IMR-90 (cell line): ENCODE results near the gene DNMT3L. TPM values are rescaled to one million over a fixed set of nuclear protein-coding genes. Genes with fewer than 3 reads are reported as not detected.
"Not testable (repeated sequence)": the region's sequence is repeated elsewhere in the genome, so short reads cannot be mapped to it uniquely, and the experiment has no call there.

Source experiments
- ATAC-seq: fragments of 200-7000 bp; cut with Tn5 transposase; 2 replicates; pipeline ENCODE4 v1.9.1; 2020; ENCODE audit warnings: low read depth, mild to moderate bottlenecking, moderate library complexity
- BruUV-seq: library from RNA; stranded (reverse); fragments of 400-500 nt; replicated peaks from 2 replicates; lab custom pipeline; 2021; lab: Mats Ljungman, UMichigan
- CTCF ChIA-PET: fragments of 300-600 bp; formaldehyde crosslinking; extraction: SDS; loops from one replicate; lab custom pipeline; 2021; ENCODE audit warnings: antibody characterized with exemption; lab: Yijun Ruan, JAX
- POLR2A ChIA-PET: fragments of 300-600 bp; sonication (Branson Sonifier 250); formaldehyde crosslinking; loops from one replicate; lab custom pipeline; 2022; ENCODE audit warnings: antibody characterized with exemption; ENCODE audit not compliant: unreplicated experiment; lab: Charles Lee
- DNase-seq: peaks from one replicate; pipeline ENCODE4 v3.0.0; 2013
- H2AFZ ChIP-seq: replicated peaks from 2 replicates; pipeline ENCODE3; 2013; ENCODE audit warnings: low read length, mild to moderate bottlenecking; ENCODE audit not compliant: poor library complexity
- H2AK5ac ChIP-seq: 2 replicates; pipeline ENCODE4 v1.6.1; 2013; ENCODE audit warnings: low read depth, low read length, inconsistent platforms
- H2AK9ac ChIP-seq: replicated peaks from 2 replicates; pipeline ENCODE3; 2013; ENCODE audit warnings: mild to moderate bottlenecking, low read depth, low read length, moderate library complexity; ENCODE audit not compliant: poor library complexity
- H2BK120ac ChIP-seq: 2 replicates; pipeline ENCODE4 v1.6.1; 2013; ENCODE audit warnings: low read depth, low read length, inconsistent platforms
- H2BK15ac ChIP-seq: 3 replicates; pipeline ENCODE4 v1.6.1; 2013; ENCODE audit warnings: low read depth, low read length, inconsistent platforms
- H2BK20ac ChIP-seq: 2 replicates; pipeline ENCODE4 v1.6.1; 2013; ENCODE audit warnings: low read depth, mild to moderate bottlenecking, inconsistent platforms, low read length, moderate library complexity
- H2BK5ac ChIP-seq: 2 replicates; pipeline ENCODE4 v1.6.1; 2013; ENCODE audit warnings: mild to moderate bottlenecking, low read depth, low read length, inconsistent platforms; ENCODE audit not compliant: poor library complexity, severe bottlenecking
- H3K14ac ChIP-seq: replicated peaks from 2 replicates; pipeline ENCODE4 v1.6.1; 2013; ENCODE audit warnings: low read depth, low read length, inconsistent platforms
- H3K18ac ChIP-seq: 2 replicates; pipeline ENCODE4 v1.6.1; 2013; ENCODE audit warnings: low read depth, low read length, control low read depth
- H3K23ac ChIP-seq: 2 replicates; pipeline ENCODE4 v1.6.1; 2013; ENCODE audit warnings: low read depth, low read length, inconsistent platforms
- H3K27ac ChIP-seq: 2 replicates; pipeline ENCODE4 v1.5.1; 2013; ENCODE audit warnings: mild to moderate bottlenecking, control low read depth, low read length; ENCODE audit not compliant: insufficient read depth
- H3K27me3 ChIP-seq: 2 replicates; pipeline ENCODE4 v1.6.1; 2013; ENCODE audit warnings: low read length; ENCODE audit not compliant: control insufficient read depth, insufficient read depth
- H3K36me3 ChIP-seq: 2 replicates; pipeline ENCODE4 v1.6.1; 2013; ENCODE audit warnings: low read length, mixed read lengths; ENCODE audit not compliant: control insufficient read depth, insufficient read depth
- H3K4ac ChIP-seq: 2 replicates; pipeline ENCODE4 v1.6.1; 2013; ENCODE audit warnings: low read depth, low read length, inconsistent platforms
- H3K4me1 ChIP-seq: 2 replicates; pipeline ENCODE4 v1.6.1; 2013; ENCODE audit warnings: low read length, mixed read lengths; ENCODE audit not compliant: control insufficient read depth, insufficient read depth
- H3K4me2 ChIP-seq: 2 replicates; pipeline ENCODE4 v1.6.1; 2013; ENCODE audit warnings: low read depth, mild to moderate bottlenecking, control low read depth, low read length, moderate library complexity
- H3K4me3 ChIP-seq: 2 replicates; pipeline ENCODE4 v1.5.1; 2013; ENCODE audit warnings: low read depth, mild to moderate bottlenecking, control low read depth, low read length, moderate library complexity; ENCODE audit not compliant: insufficient read depth
- H3K56ac ChIP-seq: 2 replicates; pipeline ENCODE4 v1.6.1; 2013; ENCODE audit warnings: low read length, inconsistent platforms; ENCODE audit not compliant: insufficient read depth; ENCODE audit errors: extremely low read depth
- H3K79me1 ChIP-seq, 2 experiments: 2 replicates each; pipeline ENCODE4 v1.6.1; 2013; ENCODE audit warnings: low read length in 2 of 2, inconsistent platforms in 1 of 2, low read depth in 1 of 2
- H3K9ac ChIP-seq: 2 replicates; pipeline ENCODE4 v1.6.1; 2013; ENCODE audit warnings: low read depth, low read length, control low read depth
- H3K9me1 ChIP-seq: 2 replicates; pipeline ENCODE4 v1.6.1; 2013; ENCODE audit warnings: low read length, inconsistent platforms; ENCODE audit not compliant: insufficient read depth
- H3K9me3 ChIP-seq: 2 replicates; pipeline ENCODE4 v1.6.1; 2013; ENCODE audit warnings: low read length; ENCODE audit not compliant: control insufficient read depth, insufficient read depth
- H4K20me1 ChIP-seq: 2 replicates; pipeline ENCODE4 v1.6.1; 2013; ENCODE audit warnings: low read length, inconsistent platforms; ENCODE audit not compliant: insufficient read depth
- H4K5ac ChIP-seq: 2 replicates; pipeline ENCODE4 v1.6.1; 2013; ENCODE audit warnings: mild to moderate bottlenecking, low read depth, low read length, control low read depth
- H4K8ac ChIP-seq, 2 experiments: 2 replicates each; pipeline ENCODE4 v1.6.1; 2013; ENCODE audit warnings: low read depth in 2 of 2, low read length in 2 of 2, control low read depth in 1 of 2, inconsistent platforms in 1 of 2
- H4K91ac ChIP-seq: 2 replicates; pipeline ENCODE4 v1.6.1; 2013; ENCODE audit warnings: low read depth, low read length, inconsistent platforms; ENCODE audit not compliant: insufficient read depth
- WGBS, 2 experiments: methylation state at CpG; one replicate each; pipeline versions ENCODE4 v1.1.5 to v1.1.7; 2013; ENCODE audit warnings: missing lambda C conversion rate in 2 of 2; ENCODE audit not compliant: insufficient read length in 1 of 2; ENCODE audit errors: extremely low coverage in 2 of 2; 5-methylcytosine and 5-hydroxymethylcytosine counted together
- dilution Hi-C: fragments of 300-500 bp; cut with HindIII; formaldehyde crosslinking; loops from one replicate; pipeline ENCODE4 v1.14.3; 2018; ENCODE audit warnings: low sequenced_read_pairs; ENCODE audit not compliant: unreplicated experiment
- in situ Hi-C: fragments of 300-500 bp; cut with MboI; formaldehyde crosslinking; loops from 3 replicates; pipeline ENCODE4 v1.14.3; 2019; ENCODE audit warnings: low sequenced_read_pairs, inconsistent platforms, mixed read lengths
- intact Hi-C: fragments of 100-400 bp; cut with micrococcal nuclease; formaldehyde crosslinking; loops from 2 replicates; pipeline ENCODE4 v1.10.0; 2022
- polyA plus RNA-seq, 3 experiments: library from polyadenylated mRNA; depleted of rRNA; stranded (reverse); fragments of >200 nt; gene quantifications; 2 replicates each; pipeline ENCODE4 v1.2.3, GENCODE V29; 2012; ENCODE audit warnings: low replicate concordance in 1 of 3
- total RNA-seq: library from RNA; depleted of rRNA; stranded (reverse); fragments of >200 nt; gene quantifications from 2 replicates; pipeline ENCODE4 v1.2.3, GENCODE V29; 2012

Gene DNMT3L
- total and polyA plus RNA-seq, 2 of the 4 experiments (the other 2 are of a cell fraction), result not detected

GRCh38 chr21:44283211-44283785, 21.6 kb upstream of the DNMT3L start:
- DNase-seq, H2AFZ ChIP-seq, H2BK120ac ChIP-seq, H2BK15ac ChIP-seq, H3K9me3 ChIP-seq, ATAC-seq, POLR2A ChIA-PET, H3K4me1 ChIP-seq, H3K9me1 ChIP-seq, H4K5ac ChIP-seq, H2AK5ac ChIP-seq, H2AK9ac ChIP-seq, intact Hi-C loops, H3K27ac ChIP-seq, H4K8ac ChIP-seq, H3K4me2 ChIP-seq, H3K4me3 ChIP-seq, H3K79me1 ChIP-seq, H4K20me1 ChIP-seq, in situ Hi-C loops, H3K4ac ChIP-seq, H3K18ac ChIP-seq, CTCF ChIA-PET, H4K91ac ChIP-seq, H3K9ac ChIP-seq, H2BK5ac ChIP-seq, dilution Hi-C loops, H3K36me3 ChIP-seq, H2BK20ac ChIP-seq, BruUV-seq, H3K14ac ChIP-seq, H3K56ac ChIP-seq, H3K23ac ChIP-seq: not testable (repeated sequence)
- WGBS, 2 experiments, result 0% methylated on average over 1 of the region's 11 CpGs; no CpG with 5 or more reads in 1 of the 2 experiments
- peaks cover 32% of the 10 kb centered on the region for H3K27me3 ChIP-seq
